Measurements from ENCODE around the gene ALKBH3. TPM values are rescaled to one million over a fixed set of nuclear protein-coding genes. Genes with fewer than 3 reads are reported as not detected.

ALKBH3 gene
- total RNA-seq, 1 donor from 2014 or later: 27.7 TPM

DNA sequence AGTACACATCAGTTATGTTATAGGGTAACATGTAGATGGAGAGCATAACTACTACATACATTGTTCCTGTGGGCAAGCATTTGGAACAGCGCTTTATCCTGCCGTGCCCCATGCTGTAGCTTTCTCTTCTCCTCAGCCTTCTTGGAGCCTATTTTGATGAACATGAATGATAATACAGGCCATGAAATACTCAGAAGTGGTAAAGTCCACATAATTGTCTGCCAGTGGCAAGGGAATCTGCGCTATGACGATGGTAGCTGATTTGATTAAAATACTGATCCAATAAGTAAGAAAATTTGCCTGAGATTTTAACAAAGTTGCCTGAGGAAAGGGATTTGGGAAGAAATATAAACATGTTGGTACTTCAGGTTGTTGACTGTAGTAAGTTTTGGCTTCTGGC lies 23.3 kb downstream of the ALKBH3 start:
- H3K36me3 ChIP-seq: peaks cover 57% of the 10 kb centered on the region
- no peak for DNase-seq
- H3K9me3 ChIP-seq: no peaks in the 10 kb centered on the region
- intact Hi-C loops (cut with DNase I): no loop called here
- TF ChIP-seq, protein P1, sequence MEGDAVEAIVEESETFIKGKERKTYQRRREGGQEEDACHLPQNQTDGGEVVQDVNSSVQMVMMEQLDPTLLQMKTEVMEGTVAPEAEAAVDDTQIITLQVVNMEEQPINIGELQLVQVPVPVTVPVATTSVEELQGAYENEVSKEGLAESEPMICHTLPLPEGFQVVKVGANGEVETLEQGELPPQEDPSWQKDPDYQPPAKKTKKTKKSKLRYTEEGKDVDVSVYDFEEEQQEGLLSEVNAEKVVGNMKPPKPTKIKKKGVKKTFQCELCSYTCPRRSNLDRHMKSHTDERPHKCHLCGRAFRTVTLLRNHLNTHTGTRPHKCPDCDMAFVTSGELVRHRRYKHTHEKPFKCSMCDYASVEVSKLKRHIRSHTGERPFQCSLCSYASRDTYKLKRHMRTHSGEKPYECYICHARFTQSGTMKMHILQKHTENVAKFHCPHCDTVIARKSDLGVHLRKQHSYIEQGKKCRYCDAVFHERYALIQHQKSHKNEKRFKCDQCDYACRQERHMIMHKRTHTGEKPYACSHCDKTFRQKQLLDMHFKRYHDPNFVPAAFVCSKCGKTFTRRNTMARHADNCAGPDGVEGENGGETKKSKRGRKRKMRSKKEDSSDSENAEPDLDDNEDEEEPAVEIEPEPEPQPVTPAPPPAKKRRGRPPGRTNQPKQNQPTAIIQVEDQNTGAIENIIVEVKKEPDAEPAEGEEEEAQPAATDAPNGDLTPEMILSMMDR (IDR thresholded peaks at IDR 0.05): no peak
- ATAC-seq: no peak
- H3K4me3 ChIP-seq: no peak overlapping the region
- no peak overlapping the region for H3K27ac ChIP-seq
- peaks cover 10% of the 10 kb centered on the region for H3K4me1 ChIP-seq
- H3K27me3 ChIP-seq: no peaks in the 10 kb centered on the region

DNA sequence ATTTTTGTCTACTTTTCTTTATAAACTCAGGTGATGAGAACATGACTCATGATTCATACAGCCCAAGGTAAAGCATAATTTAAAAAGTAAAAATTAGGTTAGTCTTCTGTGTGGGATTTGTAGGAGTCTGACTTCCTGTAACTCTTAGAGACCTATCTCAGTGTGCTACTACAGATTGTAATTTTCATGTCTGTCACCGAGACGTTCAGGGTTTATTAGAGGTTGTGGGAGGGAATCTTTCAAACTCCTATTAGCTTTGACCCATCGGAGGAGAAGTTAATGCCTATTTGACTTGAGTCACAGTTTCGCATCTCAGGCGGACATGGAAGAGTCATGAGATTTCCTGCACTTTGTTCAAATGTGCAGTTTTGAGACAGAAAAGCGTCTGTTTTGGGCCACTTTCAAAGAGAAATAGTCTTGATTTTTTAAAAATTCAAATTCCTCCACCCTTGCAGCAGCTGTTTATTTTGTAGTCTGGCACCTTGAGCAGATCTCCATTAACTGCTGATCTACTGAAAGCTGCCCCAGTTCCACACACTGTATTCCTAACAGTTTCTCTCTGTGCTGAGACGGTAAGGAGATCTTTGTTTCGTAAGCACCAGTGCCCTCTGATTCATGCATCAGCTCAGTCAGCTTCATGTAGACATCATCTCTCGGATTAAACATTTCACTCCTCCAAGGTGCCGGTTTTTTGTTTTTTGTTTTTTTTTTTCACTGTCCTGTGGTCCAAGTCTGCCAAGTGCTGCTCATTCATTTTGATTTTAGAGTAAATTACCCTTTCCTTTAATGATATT lies 24.3 kb downstream of the ALKBH3 start:
- DNase-seq (no peak), ATAC-seq (no peak)
- Histone ChIP-seq H3K4me1 (peaks cover 10% of the 10 kb centered on the region), H3K27ac (peak overlapping the region; percentile 21), H3K36me3 (peaks cover 53% of the 10 kb centered on the region), H3K9me3 (no peaks in the 10 kb centered on the region), H3K4me3 (no peak overlapping the region), H3K27me3 (no peaks in the 10 kb centered on the region)
- intact Hi-C loops (cut with DNase I): no loop called here
- TF ChIP-seq, protein P1 (IDR thresholded peaks at IDR 0.05): no peak

DNA sequence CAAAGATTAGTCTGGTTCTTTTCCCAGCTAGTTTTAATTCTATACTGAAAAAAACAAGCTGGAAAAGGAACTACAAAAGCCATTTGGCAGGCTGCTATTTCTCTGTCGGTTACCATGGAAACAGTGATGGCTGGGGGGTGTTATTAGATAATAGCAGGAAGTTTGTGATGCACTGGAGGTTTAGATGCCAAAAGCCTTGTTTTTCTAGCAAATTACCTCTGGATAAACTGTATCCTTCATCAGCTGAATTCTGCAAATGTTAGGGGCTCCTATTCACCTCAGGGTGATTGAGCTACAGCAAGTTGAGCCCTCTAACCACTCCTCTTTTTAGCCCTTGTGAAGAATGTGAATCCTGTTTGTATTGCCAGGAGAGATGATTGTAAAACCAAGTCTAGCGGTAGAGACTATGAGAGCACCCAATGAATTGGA lies 25.2 kb downstream of the ALKBH3 start:
- Histone ChIP-seq H3K4me3 (no peak overlapping the region), H3K27me3 (no peaks in the 10 kb centered on the region), H3K27ac (peak overlapping the region; percentile 43), H3K36me3 (peaks cover 60% of the 10 kb centered on the region), H3K9me3 (no peaks in the 10 kb centered on the region), H3K4me1 (peaks cover 10% of the 10 kb centered on the region)
- ATAC-seq (no peak), DNase-seq (no peak)
- TF ChIP-seq, protein P1 (IDR thresholded peaks at IDR 0.05): no peak
- intact Hi-C loops (cut with DNase I): no loop called here

DNA sequence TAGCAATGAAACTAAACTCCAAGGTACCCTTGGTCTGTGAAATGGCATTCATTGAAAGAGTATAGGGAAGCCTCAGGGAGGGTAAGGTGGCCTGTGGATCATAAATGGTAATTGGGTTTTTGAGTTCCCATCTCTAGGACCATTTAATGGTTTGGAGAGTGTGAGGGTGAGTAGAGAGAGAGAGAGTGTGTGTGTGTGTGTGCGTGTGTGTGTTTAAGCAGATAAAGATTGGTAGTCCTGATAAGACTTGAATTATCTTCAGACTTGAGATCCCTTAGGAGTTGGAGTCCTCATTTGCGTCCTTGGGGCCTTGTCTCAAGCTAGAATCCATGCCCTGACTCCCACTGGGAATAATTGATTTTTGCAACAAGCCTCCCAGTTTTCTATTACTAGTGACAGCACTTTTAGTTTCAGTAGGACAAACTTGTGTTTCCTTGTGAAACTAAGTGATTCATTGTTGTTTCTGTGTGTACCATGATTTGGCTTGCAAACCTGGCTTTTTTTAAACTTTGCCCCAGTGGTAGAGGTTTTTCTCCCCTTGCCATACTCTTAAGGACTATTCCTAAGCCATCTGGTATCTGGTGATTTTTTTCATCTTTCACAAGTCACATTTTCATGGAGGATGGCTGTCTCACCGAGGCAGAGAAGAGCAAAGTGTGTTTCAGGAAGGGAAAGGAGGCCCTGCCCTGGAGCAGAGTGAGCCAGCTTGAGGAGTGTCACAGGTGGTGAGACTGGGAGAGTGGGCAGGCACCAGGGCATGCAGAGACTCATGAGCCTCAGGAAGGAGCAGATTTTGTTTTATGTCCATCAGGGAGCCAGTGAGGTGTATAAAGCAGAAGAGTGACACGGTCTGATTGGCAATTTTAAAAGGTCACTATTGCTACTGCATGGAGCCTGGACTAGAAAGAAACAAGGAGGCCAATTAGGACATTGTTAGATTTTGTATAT lies 26.7 kb downstream of the ALKBH3 start:
- Histone ChIP-seq H3K9me3 (no peaks in the 10 kb centered on the region), H3K27ac (no peak overlapping the region), H3K4me3 (no peak overlapping the region), H3K4me1 (peaks cover 10% of the 10 kb centered on the region), H3K36me3 (peaks cover 52% of the 10 kb centered on the region), H3K27me3 (no peaks in the 10 kb centered on the region)
- no peak for ATAC-seq
- TF ChIP-seq, protein P1 (IDR thresholded peaks at IDR 0.05): no peak
- intact Hi-C loops (cut with DNase I): no loop called here
- no peak for DNase-seq

DNA sequence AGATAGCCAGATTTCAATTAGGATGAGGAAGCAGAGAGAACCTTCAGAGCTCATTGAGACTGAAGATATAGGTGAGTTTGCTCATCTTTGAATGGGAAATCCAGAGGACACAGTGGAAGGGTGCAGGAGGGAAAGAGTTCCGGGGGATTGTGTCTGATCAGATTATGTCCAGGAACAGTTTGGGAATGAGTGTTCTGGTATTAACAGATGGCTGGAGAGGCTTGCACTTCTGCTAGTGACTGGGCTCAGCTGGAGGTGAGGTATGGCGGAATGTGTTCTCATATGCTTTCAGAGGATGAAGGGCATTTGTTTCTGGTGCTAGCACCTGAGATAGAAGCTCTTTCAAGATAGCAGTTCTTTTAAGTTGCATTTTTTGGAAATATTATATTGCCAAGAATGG lies 27.6 kb downstream of the ALKBH3 start:
- DNase-seq (no peak), ATAC-seq (no peak)
- intact Hi-C loops (cut with DNase I): no loop called here
- H3K27me3 ChIP-seq: no peaks in the 10 kb centered on the region
- H3K27ac ChIP-seq: no peak overlapping the region
- peaks cover 10% of the 10 kb centered on the region for H3K4me1 ChIP-seq
- no peak overlapping the region for H3K4me3 ChIP-seq
- TF ChIP-seq, protein P1 (IDR thresholded peaks at IDR 0.05): no peak
- H3K36me3 ChIP-seq: peaks cover 49% of the 10 kb centered on the region
- H3K9me3 ChIP-seq: no peaks in the 10 kb centered on the region
